GM21528 (cell line): ENCODE measurements around the gene COL4A5.

Source experiments
- ATAC-seq: cut with Tn5 transposase; IDR thresholded peaks from one replicate; pipeline ENCODE4 v1.9.1; 2021; ENCODE audit warnings: mild to moderate bottlenecking, moderate library complexity; ENCODE audit not compliant: unreplicated experiment, low FRiP score

The COL4A5 gene

GRCh38 chrX:108736509-108737479, 297.2 kb downstream of the COL4A5 start, which contains the start of gene IRS4:
IRS4 (minus strand) TSS chrX:108736563.
- no peak for ATAC-seq

DNA sequence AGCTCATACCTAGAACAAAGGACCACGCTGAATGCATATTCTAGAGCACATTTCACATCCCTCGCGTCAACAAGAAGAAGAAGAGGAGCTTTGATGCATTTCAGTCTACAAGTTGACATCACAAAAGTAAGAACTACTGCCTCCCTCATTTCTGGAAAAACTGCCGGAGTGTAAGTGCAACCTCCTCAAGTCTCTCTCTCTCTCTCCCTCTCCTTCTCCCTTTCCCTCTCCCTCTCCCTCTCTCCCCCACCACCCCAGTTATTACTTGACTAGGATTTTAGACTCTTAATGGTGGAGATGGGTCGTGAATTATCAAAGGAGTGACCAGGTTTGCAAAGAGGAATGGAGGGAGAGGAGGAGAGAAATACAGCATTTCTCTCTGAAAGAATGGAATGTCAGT, 298.1 kb downstream of the COL4A5 start:
- no peak for ATAC-seq

GRCh38 chrX:108740299-108740774, 300.7 kb downstream of the COL4A5 start:
- ATAC-seq, result no peak
